NCI-H524 treated with DMSO at 0.1 percent for 48 hours (cell line): ENCODE measurements around the gene RNASEH2A.
A peak's percentile ranks its signal among the peaks of the same experiment; 100 is the strongest.
"Not testable (repeated sequence)": the region's sequence is repeated elsewhere in the genome, so short reads cannot be mapped to it uniquely, and the experiment has no call there.

Experiments used
- DNase-seq: peaks from one replicate; lab custom pipeline; 2025; lab: John Stamatoyannopoulos, UW

Gene RNASEH2A

GRCh38 chr19:12794196-12794941, 12.0 kb upstream of the RNASEH2A start:
- DNase-seq, result no peak

DNA sequence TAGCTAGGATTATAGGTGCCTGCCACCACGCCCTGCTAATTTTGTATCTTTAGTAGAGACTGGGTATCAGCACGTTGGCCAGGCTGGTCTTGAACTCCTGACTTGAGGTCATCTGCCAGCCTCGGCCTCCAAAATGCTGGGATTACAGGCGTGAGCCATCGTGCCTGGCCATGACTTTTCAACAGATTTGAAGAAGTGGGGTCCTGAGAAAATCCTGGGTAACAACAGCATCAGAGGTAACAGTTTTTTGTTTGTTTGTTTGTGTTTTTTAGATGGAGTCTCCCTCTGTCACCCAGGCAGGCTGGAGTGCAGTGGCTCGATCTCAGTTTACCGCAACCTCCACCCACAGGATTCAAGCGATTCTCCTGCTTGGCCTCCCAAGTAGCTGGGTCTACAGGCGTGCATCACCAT, 11.4 kb upstream of the RNASEH2A start:
- no peak for DNase-seq

DNA sequence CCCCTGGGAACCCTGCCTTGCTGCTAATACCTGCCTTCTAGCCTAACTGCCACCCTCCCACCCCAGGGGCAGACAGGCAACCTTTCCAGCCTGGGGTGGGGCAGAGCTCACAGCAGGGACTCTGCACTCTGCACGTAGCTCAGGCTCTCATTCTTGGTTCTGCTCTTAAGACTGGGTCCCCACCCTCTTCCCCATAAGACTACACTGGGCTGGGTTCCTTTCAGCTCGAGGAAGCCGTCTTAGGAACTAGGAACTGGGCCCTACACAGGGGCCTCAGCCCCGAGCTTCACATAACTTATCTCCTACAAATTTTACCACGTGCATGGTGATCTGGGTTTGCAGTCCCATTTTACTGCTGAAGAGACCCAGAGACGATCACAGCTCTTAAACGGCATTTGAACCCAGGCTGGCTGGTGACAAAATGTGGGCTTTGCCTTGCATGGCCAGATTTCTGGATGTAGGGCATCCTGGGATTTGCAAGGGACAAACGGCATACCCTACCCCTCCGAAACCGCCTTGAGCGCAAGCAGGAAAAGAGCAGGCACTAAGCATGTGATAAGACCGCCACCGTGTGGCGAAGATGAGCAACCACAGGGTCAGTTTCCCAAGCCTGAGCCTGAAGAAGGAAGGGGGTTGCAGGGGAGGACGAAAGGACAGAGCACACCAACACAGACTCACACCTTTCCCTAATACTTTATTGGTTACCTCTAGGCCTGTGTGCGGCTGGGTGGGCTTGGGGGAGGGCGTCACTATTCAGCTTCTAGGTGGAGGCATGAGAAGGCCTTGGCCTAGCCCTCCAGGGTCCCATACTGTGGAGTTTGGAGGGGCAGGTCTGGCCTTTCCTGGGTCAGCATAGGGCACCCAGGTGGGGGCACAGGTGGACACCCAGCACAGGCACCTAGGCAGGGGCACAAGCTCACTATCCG, 10.0 kb upstream of the RNASEH2A start:
- peak; percentile 46 for DNase-seq

DNA sequence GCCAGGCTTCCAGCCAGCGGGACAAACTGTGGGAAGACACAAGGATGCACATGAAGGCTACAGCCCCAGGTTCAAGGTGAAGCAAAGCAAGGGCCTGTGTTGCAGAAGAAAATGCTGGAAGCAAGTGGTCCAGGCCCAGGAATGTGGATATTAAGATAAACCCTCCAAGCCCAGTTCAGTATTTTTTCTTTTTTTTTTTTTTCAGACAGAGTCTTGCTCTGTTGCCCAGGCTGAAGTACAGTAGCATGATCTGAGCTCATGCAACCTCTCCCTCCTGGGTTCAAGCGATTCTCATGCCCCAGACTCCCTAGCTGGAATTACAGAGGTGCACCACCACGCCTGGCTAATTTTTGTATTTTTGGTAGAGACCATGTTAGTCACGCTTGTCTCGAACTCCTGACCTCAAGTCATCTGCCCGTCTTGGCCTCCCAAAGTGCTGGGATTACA, 9.2 kb upstream of the RNASEH2A start:
- DNase-seq, result no peak

- not testable (repeated sequence) for DNase-seq
Observed at GRCh38 chr19:12797607-12798006, 8.8 kb upstream of the RNASEH2A start.

- no peak for DNase-seq
Observed at GRCh38 chr19:12799742-12800465, 6.5 kb upstream of the RNASEH2A start.

DNA sequence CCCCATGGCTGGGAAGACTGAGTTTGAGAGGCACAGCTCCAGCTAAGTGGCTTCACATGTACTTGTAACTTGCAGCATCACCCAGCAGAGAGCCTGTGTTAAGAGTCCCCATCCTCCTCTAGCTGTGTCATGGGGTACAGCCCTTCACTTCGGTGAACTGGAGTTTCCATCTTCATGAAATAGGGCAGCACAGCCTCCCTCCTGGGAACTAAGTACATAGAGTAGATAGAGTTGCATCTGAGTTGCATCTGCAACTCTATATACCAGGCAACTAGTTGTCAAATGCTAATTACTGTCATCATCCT, 6.0 kb upstream of the RNASEH2A start:
- DNase-seq, result no peak

DNA sequence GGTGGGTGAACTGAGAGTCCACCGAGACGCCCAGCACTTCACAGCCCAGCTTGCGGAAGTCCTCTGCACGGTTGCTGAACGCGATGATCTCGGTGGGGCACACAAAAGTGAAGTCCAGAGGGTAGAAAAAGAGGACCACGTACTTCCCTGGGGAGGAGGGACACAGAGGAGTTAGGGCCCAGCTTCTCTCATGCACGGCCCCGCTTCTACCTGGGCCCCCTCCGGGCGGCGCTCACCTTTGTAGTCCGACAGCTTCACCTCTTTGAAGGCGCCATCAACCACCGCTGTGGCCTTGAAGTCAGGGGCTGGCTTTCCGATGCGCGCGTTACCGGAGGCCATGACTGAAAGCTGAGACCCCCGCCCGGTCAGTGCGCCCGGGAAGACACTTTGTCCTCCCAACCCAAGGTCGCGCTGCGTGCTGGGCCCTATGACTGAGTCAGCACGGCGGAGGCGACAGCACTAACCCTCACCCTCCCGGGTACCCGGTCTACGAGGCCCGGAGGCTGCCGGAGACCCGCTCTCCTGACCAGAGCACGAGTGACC, 5.4 kb upstream of the RNASEH2A start:
- DNase-seq, result no peak

DNA sequence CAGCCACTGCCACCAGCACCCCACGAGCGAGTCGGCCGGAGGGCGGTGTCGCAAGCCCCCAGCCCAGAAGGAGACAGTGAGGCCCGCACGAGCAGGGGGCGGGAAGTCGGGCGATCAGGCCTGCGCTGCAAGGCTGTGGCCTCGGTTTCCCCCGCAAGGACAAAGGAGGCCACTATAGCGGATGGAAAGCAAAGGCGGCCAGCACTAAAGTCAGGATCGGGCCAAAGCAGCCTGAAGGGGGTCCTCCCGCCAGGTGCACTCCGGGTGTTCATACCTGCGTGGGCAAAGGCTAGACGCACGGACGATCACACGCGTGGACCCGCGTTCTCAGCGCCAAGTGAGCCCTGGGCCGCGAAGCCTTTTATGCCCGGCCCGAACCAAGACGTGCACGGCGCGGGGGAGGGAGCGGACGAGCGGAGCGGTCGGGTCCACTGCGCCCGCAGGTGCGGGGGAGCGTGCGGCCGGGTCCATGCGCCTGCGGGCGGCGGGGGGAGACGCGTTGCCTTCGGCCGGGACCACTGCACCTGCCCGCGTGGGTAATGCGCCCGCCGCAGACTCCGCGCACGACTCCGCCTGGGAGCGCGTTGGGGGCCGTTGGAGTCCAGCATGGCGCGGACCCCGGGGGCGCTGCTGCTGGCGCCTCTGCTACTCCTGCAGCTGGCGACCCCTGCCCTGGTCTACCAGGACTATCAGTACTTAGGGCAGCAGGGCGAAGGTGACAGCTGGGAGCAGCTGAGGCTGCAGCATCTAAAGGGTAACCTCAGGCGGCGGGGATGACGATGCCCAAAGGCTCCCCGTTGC, 4.7 kb upstream of the RNASEH2A start, which contains the start of the genes PRDX2 and THSD8:
Gene PRDX2, minus strand, starts transcription at position 335 of the 801 bp plus-strand sequence. CDS start 539 bp downstream, outside the sequence.
Gene THSD8, plus strand, starts transcription at position 604 of the 801 bp plus-strand sequence. Its CDS starts 3 bp downstream, at position 607.
- DNase-seq, result peak; percentile 44

GRCh38 chr19:12802267-12803106, 3.9 kb upstream of the RNASEH2A start:
- no peak for DNase-seq

DNA sequence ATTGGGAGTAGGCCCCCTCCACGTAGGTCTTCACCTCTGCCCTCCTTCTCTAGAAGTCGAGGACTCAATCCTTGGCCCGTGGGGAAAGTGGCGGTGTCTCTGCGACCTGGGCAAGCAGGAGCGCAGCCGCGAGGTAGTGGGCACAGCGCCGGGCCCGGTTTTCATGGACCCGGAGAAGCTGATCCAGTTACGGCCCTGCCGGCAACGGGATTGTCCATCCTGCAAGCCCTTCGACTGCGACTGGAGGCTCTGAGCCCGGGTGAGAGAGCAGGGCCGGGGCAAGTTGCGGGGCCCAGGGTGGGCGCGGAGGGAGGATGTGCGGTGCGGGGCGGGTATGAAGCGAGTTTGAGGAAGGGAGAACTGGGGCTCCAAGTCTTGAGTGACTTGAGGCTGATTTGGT, 2.3 kb upstream of the RNASEH2A start:
- DNase-seq, result no peak

DNA sequence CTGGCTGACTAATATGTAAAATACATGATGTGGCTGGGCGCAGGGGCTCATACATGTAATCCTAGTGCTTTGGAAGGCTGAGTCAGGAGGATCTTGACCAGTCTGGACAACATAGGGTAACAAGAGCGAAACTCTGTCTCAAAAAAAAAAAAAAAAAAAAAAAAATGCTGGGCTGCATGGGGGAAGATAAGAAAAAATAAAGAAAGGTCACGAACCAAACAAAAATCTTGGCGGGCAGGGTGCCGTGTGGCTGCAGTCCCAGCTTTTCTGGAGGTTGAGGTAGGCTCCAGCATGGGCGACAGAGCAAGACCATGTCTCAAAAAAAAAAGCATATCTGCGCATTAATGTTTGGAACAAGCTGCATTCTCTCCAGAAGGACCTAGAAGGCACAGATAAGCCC, 8.7 kb downstream of the RNASEH2A start:
- DNase-seq, result no peak

GRCh38 chr19:12817188-12817587, 10.8 kb downstream of the RNASEH2A start:
- DNase-seq, result not testable (repeated sequence)

DNA sequence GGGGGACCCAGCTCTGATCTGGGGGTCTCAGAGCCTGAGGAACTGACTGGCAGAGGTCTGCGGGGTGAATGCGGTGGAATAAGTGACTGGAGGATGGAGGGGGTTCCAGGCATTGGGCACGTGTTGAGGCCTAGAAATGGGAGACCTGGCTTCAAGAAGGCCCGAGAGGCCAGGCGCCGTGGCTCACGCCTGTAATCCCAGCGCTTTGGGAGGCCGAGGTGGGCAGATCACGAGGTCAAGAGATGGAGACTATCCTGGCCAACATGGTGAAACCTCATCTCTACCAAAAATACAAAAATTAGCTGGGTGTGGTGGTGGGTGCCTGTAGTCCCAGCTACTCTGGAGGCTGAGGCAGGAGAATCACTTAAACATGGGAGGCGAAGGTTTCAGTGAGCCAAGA, 11.4 kb downstream of the RNASEH2A start:
- DNase-seq, result not testable (repeated sequence)

DNA sequence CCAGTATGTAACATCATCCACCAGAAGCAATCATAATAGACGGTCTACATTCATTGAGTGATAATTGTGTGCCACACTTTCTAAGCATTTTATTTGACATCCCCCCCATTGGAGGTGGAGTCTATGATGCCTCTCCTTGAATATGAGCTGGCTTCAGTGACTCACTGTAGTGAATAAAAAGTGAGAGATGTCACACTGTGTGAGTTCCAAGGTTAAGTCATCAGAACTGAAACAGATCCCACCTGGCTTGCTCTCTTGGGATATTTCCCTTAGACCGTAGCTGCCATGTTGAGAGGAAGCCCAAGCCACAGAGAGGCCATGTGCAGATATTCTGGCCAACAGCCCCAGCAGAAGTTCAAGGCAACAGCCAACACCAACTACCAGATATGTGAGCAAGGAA, 15.4 kb downstream of the RNASEH2A start:
- no peak for DNase-seq

GRCh38 chr19:12825254-12826131, 19.1 kb downstream of the RNASEH2A start:
- no peak for DNase-seq

DNA sequence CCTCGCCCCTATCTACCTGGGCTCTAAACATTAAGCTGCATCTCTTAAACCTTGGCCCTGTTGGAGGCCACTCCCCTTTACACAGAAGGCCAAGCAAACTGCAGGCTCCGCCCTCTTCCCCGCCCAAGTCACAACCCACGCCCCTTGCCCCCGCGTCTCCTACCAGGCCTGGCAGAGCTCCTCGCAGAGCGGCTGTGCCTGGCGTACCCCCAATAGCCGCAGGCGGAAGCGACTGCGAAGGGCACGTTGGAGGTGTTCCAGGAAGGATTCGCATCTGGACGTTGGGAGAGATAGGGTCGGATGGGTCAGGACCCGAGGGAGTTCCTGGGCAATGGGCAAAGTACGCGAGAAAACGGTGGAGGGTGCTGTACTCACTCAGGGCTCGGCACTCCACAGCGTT, 22.1 kb downstream of the RNASEH2A start:
- DNase-seq, result no peak

- DNase-seq, result no peak
Observed at GRCh38 chr19:12833418-12833737, 27.0 kb downstream of the RNASEH2A start.
